ENCODE data around the gene MSH2.

GRCh38 chr2:47531378-47532042 is 128.6 kb downstream of the MSH2 start:
- TF ChIP-seq POLR2A (IDR thresholded peaks at IDR 0.05; ENCODE audit: low read length) (no peak), GATA1 (IDR thresholded peaks at IDR 0.05; ENCODE audit: low read depth, low read length) (no peak)

All from erythroblast (primary cell).